PC-9 (cell line): ENCODE results near the gene FOXF1. TPM values are rescaled to one million over a fixed set of nuclear protein-coding genes. Genes with fewer than 3 reads are reported as not detected.

ENCODE experiments used
- BruUV-seq: library from RNA; stranded (reverse); fragments of 400-500 nt; replicated peaks from 2 replicates; lab custom pipeline; 2021; lab: Mats Ljungman, UMichigan
- CTCF ChIA-PET: fragments of 300-600 bp; sonication (Branson Sonifier 250); formaldehyde crosslinking; loops from one replicate; lab custom pipeline; 2022; ENCODE audit warnings: antibody characterized with exemption; lab: Charles Lee
- POLR2A ChIA-PET: fragments of 300-600 bp; sonication (Branson Sonifier 250); formaldehyde crosslinking; loops from one replicate; lab custom pipeline; 2022; ENCODE audit warnings: antibody characterized with exemption; ENCODE audit not compliant: unreplicated experiment; lab: Charles Lee
- DNase-seq, 2 experiments: peaks; one replicate each; pipeline versions ENCODE4 v3.0.0 to v3.0.0-alpha.2; 2015 to 2022; ENCODE audit warnings: mixed read lengths in 1 of 2
- H2AFZ ChIP-seq: fragments of 200-600 bp; sonication (generic); 2 replicates; pipeline ENCODE4 v1.8.1; 2017; ENCODE audit warnings: antibody characterized with exemption
- H3F3A ChIP-seq: fragments of 200-600 bp; sonication (generic); 2 replicates; pipeline ENCODE4 v1.8.1; 2017; ENCODE audit warnings: antibody characterized with exemption, mild to moderate bottlenecking, low read depth; ENCODE audit not compliant: insufficient read depth
- H3K27ac ChIP-seq: fragments of 200-600 bp; sonication (generic); 2 replicates; pipeline ENCODE4 v1.6.1; 2016; ENCODE audit warnings: mixed run types
- H3K27me3 ChIP-seq: fragments of 200-600 bp; sonication (generic); 2 replicates; pipeline ENCODE4 v1.6.1; 2016; ENCODE audit warnings: low read depth, mixed run types; ENCODE audit not compliant: insufficient read depth
- H3K36me3 ChIP-seq: fragments of 200-600 bp; sonication (generic); 2 replicates; pipeline ENCODE4 v1.6.1; 2016; ENCODE audit warnings: low read depth, mixed run types
- H3K4me1 ChIP-seq: fragments of 200-600 bp; sonication (generic); replicated peaks from 2 replicates; pipeline ENCODE4 v1.6.1; 2016; ENCODE audit warnings: mixed run types; ENCODE audit not compliant: insufficient read depth
- H3K4me2 ChIP-seq: fragments of 200-600 bp; sonication (generic); 2 replicates; pipeline ENCODE4 v1.6.1; 2017; ENCODE audit warnings: mixed run types
- H3K4me3 ChIP-seq: fragments of 200-600 bp; sonication (generic); 2 replicates; pipeline ENCODE4 v1.6.1; 2016; ENCODE audit warnings: mixed run types
- H3K79me2 ChIP-seq: fragments of 200-600 bp; sonication (generic); 2 replicates; pipeline ENCODE4 v1.6.1; 2017; ENCODE audit warnings: low read depth, mixed run types
- H3K9me2 ChIP-seq: fragments of 200-600 bp; sonication (generic); 2 replicates; pipeline ENCODE4 v1.8.1; 2017; ENCODE audit warnings: mild to moderate bottlenecking; ENCODE audit not compliant: insufficient read depth
- H3K9me3 ChIP-seq: fragments of 200-600 bp; sonication (generic); 2 replicates; pipeline ENCODE4 v1.8.1; 2016; ENCODE audit warnings: low read depth; ENCODE audit not compliant: insufficient read depth
- H4K20me1 ChIP-seq: fragments of 200-600 bp; sonication (generic); 2 replicates; pipeline ENCODE4 v1.8.1; 2017; ENCODE audit not compliant: insufficient read depth
- EZH2 ChIP-seq: fragments of 200-600 bp; sonication (generic); IDR thresholded peaks from 2 replicates; pipeline ENCODE4 v1.8.0; 2017; ENCODE audit warnings: antibody characterized with exemption, low read depth
- intact Hi-C: fragments of 100-400 bp; cut with micrococcal nuclease; formaldehyde crosslinking; loops from one replicate; pipeline ENCODE4 v1.10.0; 2022; ENCODE audit not compliant: unreplicated experiment
- total RNA-seq: library from RNA; stranded (reverse); gene quantifications from 2 replicates; pipeline ENCODE4 v1.2.3, GENCODE V29; 2021
- TF ChIP-seq, protein P1 (sequence below): fragments of 200-600 bp; sonication (generic); conservative IDR thresholded peaks from 2 replicates; pipeline ENCODE4 v1.6.1; 2017; ENCODE audit warnings: mixed run types, antibody characterized with exemption, mild to moderate bottlenecking, moderate library complexity

The FOXF1 gene
- total RNA-seq, 1 experiment from 2014 or later, result not detected

DNA sequence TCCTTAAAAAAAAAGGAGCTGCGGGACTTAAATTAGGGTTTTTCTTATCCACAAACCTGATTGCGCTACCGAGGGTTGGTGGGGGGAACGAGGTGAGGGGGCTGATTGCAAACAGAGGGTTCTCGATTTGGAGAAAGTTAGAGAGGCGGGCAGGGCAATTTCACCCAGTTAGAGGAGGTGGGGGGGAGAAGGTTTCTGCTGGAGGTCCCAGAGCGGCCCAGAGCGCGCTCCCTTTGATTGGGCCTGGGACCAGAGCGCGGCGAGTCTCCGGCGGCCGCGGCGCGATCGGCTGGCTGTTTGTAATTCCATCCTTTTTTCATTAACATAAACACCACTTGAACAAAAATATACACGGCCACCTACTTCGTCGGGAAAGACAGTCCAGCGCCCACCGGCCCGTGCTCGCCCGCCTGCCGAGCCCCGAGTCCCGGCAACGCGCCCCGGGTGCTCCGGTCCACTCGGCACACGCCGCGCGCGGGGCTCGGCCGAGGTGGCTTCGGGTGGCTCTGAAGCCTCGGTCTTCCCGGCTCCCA lies 13.3 kb upstream of the FOXF1 start:
- Histone ChIP-seq H3K79me2 (no peaks in the 10 kb centered on the region), H3K36me3 (no peaks in the 10 kb centered on the region), H3K9me2 (no peaks in the 10 kb centered on the region), H4K20me1 (no peaks in the 10 kb centered on the region), H3K4me1 (no peaks in the 10 kb centered on the region), H3K27me3 (peaks cover 88% of the 10 kb centered on the region), H2AFZ (no peak overlapping the region), H3K27ac (no peak overlapping the region), H3K4me2 (no peak overlapping the region), H3K4me3 (no peak overlapping the region), H3F3A (no peaks in the 10 kb centered on the region), H3K9me3 (no peaks in the 10 kb centered on the region)
- no peak for DNase-seq
- POLR2A ChIA-PET, result no interaction called here
- intact Hi-C loops, result no loop called here
- CTCF ChIA-PET, result interaction anchor here (0.7 kb wide), 1 partner anchor 56 kb away, joined by 4 read pairs; no protein-coding TSS in a partner anchor
- TF ChIP-seq EZH2, result no peak
- TF ChIP-seq, protein P1, sequence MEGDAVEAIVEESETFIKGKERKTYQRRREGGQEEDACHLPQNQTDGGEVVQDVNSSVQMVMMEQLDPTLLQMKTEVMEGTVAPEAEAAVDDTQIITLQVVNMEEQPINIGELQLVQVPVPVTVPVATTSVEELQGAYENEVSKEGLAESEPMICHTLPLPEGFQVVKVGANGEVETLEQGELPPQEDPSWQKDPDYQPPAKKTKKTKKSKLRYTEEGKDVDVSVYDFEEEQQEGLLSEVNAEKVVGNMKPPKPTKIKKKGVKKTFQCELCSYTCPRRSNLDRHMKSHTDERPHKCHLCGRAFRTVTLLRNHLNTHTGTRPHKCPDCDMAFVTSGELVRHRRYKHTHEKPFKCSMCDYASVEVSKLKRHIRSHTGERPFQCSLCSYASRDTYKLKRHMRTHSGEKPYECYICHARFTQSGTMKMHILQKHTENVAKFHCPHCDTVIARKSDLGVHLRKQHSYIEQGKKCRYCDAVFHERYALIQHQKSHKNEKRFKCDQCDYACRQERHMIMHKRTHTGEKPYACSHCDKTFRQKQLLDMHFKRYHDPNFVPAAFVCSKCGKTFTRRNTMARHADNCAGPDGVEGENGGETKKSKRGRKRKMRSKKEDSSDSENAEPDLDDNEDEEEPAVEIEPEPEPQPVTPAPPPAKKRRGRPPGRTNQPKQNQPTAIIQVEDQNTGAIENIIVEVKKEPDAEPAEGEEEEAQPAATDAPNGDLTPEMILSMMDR, result no peak
- no TSS peak for BruUV-seq

DNA sequence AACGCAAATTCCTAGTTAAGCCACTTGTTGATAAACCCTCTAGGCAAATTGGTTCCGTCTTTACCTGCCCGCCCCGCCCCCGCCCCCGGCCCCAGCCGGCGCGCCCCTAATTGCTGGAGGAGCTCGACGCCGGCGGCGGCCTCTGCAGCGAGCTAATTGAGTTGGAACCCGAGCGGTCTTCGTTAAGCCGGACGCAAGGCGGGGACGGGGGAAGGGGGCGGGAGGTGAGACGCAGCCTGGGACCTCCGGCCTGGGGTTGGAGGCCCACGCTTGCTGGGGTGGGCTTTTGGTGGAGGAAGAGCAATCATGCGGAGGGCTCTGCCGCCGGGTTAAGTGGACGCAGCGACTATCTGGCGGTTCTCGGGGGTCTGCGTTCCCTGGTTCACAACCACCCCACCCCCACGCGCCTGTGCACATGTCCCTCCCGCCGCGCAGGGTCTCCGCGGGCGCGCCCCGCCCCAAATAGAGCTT lies 12.7 kb upstream of the FOXF1 start:
- Histone ChIP-seq H3K9me3 (no peaks in the 10 kb centered on the region), H3K36me3 (no peaks in the 10 kb centered on the region), H4K20me1 (no peaks in the 10 kb centered on the region), H3K9me2 (no peaks in the 10 kb centered on the region), H2AFZ (no peak overlapping the region), H3F3A (no peaks in the 10 kb centered on the region), H3K27ac (no peak overlapping the region), H3K4me3 (no peak overlapping the region), H3K4me1 (no peaks in the 10 kb centered on the region), H3K79me2 (no peaks in the 10 kb centered on the region), H3K4me2 (no peak overlapping the region), H3K27me3 (peaks cover 88% of the 10 kb centered on the region)
- no peak for DNase-seq
- ChIA-PET CTCF (no interaction called here), POLR2A (no interaction called here)
- no peak for TF ChIP-seq EZH2
- TF ChIP-seq, protein P1, result no peak
- no TSS peak for BruUV-seq
- intact Hi-C loops, result no loop called here

DNA sequence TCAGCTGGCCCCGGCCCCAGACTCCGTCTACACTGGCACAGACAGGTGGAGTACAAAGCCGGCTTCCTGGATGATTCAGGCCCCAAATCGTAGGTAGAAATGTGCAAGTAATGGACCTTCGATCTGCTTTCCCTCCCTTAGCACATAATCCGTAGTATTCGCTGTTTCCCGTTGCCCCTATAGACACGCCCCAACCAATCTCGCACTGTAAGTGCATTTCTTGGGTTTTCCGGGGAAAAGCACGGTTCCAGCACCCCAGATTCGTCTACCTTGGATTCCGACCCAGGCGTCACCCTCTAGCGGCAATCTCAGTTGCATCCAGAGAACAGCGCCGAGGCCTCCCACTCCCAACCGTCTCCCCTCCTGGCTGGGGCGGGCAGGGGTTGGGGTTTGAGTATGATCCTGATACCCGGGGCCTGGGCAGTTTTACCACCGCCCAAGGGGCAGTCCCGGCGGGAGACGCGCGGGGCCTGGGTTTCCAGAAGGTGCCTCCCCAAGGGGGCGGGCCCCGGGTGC lies 12.1 kb upstream of the FOXF1 start:
- Histone ChIP-seq H3K4me1 (no peaks in the 10 kb centered on the region), H4K20me1 (no peaks in the 10 kb centered on the region), H3K9me3 (no peaks in the 10 kb centered on the region), H3F3A (no peaks in the 10 kb centered on the region), H3K4me3 (no peak overlapping the region), H3K9me2 (no peaks in the 10 kb centered on the region), H3K79me2 (no peaks in the 10 kb centered on the region), H3K27me3 (peaks cover 88% of the 10 kb centered on the region), H3K36me3 (no peaks in the 10 kb centered on the region), H3K27ac (no peak overlapping the region), H3K4me2 (no peak overlapping the region), H2AFZ (no peak overlapping the region)
- intact Hi-C loops, result no loop called here
- ChIA-PET CTCF (no interaction called here), POLR2A (no interaction called here)
- no TSS peak for BruUV-seq
- DNase-seq, result no peak
- no peak for TF ChIP-seq EZH2
- TF ChIP-seq, protein P1, result no peak
